GM12864 (cell line): ENCODE data around the gene ERBB3.

Source experiments
- DNase-seq: peaks from one replicate; pipeline ENCODE4 v3.0.0-alpha.2; 2011; ENCODE audit warnings: low read depth
- H3K4me3 ChIP-seq: 2 replicates; pipeline ENCODE4 v1.5.1; 2011; ENCODE audit warnings: mild to moderate bottlenecking, low read depth, low read length, control low read depth
- TF ChIP-seq, protein P1 (sequence below): IDR thresholded peaks from 2 replicates; pipeline ENCODE4 v1.5.1; 2011; ENCODE audit warnings: low read depth, mild to moderate bottlenecking, moderate library complexity, low read length, control low read depth, inconsistent platforms; ENCODE audit errors: missing control alignments

Gene ERBB3

DNA sequence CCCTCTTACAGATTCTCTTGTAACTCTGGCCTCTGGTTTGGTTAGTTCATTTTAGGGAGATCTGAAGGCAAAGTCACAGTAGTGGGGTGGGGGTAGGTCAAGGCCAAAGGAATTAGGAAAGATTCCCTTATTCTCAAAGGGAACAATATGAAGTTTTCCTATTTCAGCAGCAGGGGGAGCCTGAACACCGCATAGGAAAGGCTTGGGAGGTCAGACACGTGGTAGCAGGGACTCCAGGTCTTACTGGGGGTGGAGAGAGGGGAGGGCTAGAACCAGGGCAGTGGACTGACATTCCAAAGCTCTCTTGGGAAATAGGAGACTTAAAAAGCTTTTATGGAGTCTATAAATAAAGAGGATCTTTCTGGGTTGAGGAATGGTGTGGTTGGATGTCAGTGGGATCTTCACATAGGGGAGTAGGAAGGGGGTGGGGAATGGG, 39.4 kb downstream of the ERBB3 start:
- TF ChIP-seq, protein P1, sequence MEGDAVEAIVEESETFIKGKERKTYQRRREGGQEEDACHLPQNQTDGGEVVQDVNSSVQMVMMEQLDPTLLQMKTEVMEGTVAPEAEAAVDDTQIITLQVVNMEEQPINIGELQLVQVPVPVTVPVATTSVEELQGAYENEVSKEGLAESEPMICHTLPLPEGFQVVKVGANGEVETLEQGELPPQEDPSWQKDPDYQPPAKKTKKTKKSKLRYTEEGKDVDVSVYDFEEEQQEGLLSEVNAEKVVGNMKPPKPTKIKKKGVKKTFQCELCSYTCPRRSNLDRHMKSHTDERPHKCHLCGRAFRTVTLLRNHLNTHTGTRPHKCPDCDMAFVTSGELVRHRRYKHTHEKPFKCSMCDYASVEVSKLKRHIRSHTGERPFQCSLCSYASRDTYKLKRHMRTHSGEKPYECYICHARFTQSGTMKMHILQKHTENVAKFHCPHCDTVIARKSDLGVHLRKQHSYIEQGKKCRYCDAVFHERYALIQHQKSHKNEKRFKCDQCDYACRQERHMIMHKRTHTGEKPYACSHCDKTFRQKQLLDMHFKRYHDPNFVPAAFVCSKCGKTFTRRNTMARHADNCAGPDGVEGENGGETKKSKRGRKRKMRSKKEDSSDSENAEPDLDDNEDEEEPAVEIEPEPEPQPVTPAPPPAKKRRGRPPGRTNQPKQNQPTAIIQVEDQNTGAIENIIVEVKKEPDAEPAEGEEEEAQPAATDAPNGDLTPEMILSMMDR = peak; percentile 68
- peak overlapping the region; percentile 74; the same call in 1 of the 2 replicates for H3K4me3 ChIP-seq
- DNase-seq = no peak

DNA sequence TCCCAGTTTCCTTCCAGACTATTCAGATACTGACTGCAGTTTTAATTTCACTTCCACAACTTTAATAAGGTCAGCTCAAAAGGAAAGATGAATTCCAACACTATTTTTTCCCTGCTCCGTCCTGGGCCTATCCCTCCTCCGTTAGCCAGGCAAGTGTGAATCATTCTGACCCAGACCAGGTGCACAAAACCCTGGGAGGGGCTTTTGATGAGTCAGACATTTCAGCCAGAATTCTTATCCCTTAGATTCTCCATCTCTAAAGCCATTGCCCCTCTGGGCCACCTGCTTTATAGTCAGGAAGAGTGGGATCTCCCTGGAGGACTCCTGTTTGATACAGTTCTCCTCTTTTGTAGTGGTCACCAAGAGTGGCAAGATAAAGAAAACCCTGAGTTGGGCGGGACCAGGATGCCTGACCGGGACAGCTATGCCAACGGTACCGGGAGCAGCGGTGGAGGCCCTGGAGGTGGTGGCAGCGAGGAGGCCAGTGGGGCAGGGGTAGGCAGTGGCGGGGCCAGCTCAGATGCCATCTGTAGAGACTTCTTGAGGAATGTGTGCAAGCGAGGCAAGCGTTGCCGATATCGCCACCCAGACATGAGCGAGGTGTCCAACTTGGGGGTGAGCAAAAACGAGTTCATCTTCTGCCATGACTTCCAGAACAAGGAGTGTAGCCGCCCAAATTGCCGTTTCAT, 40.3 kb downstream of the ERBB3 start:
- H3K4me3 ChIP-seq = no peak overlapping the region
- no peak for DNase-seq
- TF ChIP-seq, protein P1 = no peak

DNA sequence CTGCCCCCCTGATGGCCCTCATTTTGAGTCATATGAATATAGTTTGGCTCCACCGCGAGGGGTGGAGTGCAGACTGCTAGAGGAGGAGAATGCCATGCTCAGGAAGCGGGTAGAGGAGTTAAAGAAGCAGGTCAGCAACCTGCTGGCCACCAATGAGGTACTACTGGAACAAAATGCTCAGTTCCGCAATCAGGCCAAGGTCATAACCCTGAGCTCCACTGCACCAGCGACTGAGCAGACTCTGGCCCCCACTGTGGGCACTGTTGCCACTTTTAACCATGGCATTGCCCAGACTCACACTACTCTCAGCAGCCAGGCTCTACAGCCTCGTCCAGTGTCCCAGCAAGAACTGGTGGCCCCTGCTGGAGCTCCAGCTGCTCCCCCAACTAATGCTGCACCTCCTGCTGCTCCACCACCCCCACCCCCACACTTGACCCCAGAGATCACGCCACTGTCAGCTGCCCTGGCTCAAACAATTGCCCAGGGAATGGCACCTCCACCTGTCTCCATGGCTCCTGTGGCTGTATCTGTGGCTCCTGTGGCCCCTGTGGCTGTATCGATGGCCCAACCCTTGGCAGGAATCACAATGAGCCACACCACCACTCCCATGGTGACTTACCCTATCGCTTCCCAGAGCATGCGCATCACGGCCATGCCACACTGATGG, 41.4 kb downstream of the ERBB3 start:
- no peak for DNase-seq
- TF ChIP-seq, protein P1 = no peak
- H3K4me3 ChIP-seq = no peak overlapping the region

DNA sequence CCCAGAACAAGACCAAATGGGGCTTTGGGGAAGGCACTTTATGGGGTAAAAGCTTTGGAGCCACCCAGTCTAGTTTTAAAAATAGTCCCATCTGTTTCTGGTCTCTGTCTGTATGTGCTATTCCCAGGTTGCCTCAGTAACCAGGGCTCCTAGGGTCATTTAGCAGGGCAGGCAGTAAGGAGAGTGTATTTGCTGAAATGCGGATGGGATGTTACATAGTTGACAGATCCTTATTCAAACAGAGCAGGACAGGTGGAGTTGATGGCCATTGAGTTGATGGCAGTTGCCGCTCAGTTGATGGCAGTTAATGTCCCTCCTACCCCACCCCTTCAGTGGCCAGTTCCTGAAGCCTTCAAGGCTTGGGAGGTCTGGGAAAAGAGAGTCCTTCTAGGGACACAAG, 42.7 kb downstream of the ERBB3 start:
- H3K4me3 ChIP-seq = no peak overlapping the region
- no peak for DNase-seq
- TF ChIP-seq, protein P1 = no peak

DNA sequence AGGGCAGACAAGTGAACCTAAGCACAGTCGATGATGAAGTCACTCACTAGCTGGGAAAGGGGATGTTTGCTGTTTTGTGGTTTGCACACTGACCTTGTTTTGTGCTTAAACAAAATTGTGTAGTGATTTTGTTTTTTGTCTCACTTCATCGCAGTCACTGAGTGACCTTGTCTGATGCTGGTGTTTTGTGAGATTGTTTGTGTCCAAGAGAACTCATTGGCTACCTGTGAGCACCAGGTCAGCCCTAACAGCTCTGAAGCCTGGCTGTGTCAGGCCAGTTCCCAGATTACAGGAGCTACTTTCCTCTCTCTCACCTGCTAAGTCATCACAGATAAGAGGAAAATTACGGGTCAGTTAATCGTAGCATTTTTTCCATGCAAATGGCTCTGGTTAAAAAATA, 44.2 kb downstream of the ERBB3 start:
- TF ChIP-seq, protein P1 = no peak
- no peak for DNase-seq

DNA sequence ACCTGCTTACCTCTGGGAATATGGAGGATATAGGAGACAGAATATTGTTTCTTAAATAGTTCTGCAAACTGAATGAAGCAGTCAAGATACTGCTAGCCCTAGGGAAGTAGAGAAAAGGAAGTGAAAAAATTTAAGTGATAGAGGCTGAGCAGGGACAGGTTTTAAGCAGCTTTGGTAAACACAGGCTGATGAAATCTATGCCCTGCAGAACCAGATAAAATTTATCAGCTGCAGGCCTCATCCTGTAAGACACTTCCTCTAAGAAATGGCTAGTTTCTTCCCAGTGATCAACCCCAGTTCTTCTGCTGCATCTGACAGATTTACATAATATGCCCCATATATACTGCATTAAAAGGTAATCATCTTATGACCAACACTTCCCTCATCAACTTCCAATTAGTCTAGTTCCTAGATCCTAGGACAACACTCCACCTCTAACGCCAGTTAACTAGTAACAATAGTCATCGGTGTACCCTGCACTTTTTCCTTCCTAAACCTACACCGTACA, 46.8 kb downstream of the ERBB3 start:
- peak overlapping the region; percentile 44; the same call in 1 of the 2 replicates for H3K4me3 ChIP-seq
- no peak for DNase-seq
- TF ChIP-seq, protein P1 = no peak

More for the DNA sequence above, 44.2 kb downstream of the ERBB3 start:
- H3K4me3 ChIP-seq = no peak overlapping the region
